ENCODE results near the gene GNRHR.

GNRHR gene

DNA sequence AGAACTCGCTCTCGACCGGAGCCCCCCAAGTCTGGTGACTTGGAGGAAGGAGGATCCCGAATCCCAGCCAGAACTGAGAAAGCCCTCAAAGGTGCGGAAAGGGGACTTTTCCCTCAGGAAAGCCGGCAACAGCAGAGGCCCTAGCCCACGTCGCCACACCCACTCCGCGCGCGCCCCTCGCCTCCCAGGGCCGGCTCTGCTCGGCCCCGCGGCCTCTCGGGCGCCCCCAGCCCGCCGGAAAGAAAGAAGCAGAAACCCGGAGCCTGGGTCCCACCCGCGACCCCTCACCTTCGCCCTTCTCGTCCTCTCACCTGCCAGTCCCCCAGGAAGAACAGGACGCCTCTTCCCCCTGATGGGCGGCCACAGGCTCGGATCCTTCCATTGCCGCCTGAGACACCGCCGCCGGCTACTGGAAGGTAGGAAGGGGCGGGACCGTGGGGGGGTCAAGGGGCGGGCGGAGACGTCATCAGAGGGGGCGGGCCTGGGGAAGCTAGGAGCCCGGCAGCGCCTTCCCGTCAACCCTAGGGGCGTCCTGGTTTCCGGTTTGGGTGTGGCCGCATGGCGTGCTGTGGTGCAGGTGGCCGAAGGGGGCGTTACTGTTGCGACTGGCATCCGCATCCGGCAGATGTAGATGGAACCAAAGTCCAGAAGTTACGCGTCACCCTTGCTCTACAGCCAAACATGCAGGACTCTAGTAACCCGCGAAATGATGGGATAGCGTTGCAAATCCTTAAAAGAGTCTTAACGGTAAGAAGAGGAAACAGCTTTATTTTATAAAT, 53.3 kb downstream of the GNRHR start, which contains the start of gene UBA6:
Gene UBA6 (minus strand): TSS at position 418 of the 779 bp plus-strand sequence. CDS start 36 bp downstream, at position 382.
- DNase-seq (ENCODE audit: low read depth in 2 of 2, low spot score in 1 of 2) = peak; percentile 89 to 94

DNA sequence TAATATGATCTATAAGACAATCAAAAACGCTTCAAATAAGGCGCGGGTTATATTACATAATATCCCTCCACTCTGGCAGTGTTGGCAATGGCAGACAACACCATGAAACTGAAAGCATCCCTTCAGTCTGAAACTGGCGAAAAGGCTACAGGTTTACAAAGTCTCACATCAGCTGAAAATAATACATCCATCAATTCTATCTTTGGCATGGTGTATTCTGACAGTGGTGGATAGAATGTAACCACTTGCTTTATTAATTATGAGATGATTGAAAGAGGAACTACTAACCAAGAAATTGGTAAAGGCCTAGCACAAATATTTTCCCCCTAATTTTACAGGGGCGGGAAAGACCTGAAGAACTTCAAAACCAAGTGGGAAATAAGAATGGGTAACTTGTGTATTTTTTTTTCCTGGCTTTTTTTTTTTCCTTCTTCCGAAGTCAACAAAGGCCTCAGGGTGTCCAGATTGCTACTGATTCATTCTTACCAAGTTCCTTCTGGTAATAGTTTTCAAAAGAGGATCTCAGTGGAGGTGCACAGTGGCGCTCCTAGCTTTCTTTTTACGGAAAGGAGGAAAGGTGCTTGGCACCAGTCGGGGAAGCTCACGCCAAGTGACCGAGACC, 54.0 kb downstream of the GNRHR start:
- no peak for DNase-seq (ENCODE audit: low read depth in 2 of 2, low spot score in 1 of 2)

DNA sequence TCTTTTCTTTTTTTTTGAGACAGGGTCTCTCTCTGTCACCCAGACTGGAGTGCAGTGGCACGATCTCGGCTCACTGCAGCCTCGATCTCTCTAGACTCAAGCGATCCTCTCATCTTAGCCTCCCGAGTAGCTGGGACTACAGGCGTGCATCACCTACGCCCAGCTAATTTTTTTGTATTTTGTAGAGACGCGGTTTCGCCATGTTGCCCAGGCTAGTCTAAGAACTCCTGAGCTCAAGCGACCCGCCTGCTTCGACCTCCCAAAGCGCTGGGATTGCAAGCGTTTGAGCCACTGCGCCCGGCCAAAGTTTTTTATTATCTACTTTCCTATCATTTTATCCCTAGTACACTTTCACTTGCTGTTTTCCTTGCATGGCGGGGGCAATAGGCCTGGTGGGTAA, 54.6 kb downstream of the GNRHR start:
- DNase-seq (ENCODE audit: low read depth in 2 of 2, low spot score in 1 of 2) = no peak

DNA sequence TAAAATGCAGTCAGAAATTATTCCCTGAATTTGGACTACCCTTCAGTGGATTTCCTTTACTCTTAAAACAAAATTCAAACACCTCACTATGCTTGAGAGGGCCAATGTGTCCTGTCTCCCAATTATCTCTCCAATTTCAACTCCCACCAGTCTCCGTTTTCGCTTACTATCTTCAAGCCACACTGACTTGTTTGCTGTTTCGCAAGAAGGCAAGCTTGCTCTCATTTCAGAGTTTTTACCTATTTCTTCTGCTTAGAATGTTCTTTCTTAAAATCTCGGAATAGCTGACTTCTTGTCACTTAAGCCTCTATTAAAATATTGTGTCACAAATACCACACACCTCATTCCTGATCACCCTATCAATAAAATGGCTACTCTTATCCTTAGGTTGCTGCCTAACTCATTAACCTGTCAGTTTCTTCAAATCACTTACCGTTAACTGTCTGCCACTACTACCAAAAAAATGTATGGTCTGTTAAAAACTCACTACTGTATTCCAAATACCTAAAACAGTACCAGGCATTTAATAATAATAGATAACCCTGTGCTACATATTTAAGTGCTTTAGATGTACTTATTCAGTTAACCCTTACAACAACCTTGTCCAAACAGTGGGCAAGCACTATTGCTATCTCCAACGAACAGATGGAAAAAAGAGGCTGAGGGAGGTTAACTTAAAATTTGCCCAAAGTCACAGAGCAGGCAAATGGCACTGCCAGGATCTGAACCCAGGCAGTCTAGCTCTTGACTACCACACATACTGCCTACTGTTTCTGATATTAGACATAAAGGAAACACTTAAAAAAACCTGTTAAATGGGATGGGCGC, 56.1 kb downstream of the GNRHR start:
- DNase-seq (ENCODE audit: low read depth in 2 of 2, low spot score in 1 of 2) = no peak

DNA sequence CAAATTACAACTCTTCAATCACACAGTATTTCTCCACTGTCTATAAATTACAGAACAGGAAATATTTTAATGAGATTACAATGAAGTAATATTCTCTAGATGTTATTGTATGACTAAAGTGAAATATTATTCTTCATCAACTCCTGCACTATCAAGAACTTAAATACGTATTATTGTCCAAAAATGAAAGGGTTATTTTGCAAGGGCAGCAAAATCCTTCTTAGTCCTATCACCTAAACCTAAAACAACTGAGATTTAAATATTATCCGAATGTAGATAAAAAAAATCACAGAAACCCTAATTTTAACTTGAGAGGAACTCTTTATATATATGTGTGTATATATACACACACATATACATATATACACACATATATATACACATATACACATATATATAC, 58.1 kb downstream of the GNRHR start:
- no peak for DNase-seq (ENCODE audit: low read depth in 2 of 2, low spot score in 1 of 2)

DNA sequence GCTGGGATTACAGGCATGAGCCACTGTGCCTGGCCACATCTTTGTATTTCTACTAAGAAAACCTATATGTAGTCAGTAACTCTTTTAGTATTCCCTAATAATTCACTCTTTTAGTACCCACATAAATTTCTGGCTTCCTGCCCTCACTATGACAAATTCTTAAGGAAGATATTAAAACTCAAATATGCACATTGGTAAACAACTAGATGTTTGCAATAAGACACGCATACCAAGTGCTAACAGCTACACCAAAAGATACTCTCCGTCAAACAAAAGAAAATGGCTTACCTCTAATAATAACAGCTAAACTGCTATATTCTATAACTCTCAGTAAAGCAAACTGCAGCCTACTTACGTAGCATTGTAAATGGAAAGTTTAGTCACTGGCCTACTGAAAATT, 59.5 kb downstream of the GNRHR start:
- no peak for DNase-seq (ENCODE audit: low read depth in 2 of 2, low spot score in 1 of 2)

DNA sequence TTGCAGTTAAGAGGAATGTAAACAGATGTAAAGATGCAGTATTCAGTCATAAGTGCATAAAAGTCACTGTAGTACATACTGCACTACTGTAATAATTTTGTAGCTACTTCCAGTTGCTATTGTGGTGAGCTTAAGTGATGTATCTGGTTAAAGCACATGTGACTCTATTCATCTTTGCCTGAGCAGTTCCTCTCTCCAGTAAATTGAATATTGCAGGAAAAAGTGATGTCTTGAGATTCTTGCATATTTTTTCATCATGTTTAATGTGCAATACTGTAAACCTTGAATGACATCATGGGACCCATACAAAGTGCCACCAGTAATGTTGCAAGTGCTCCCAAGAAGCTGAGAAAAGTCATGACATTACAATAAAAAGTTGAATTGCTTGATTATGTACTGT, 62.9 kb downstream of the GNRHR start:
- no peak for DNase-seq (ENCODE audit: low read depth in 2 of 2, low spot score in 1 of 2)

Measured in stimulated activated CD8-positive, alpha-beta memory T cell treated with anti-CD3 and anti-CD28 coated beads, Interleukin-4, amount 100 ng/mL, for 4 hours (primary cell).